Activated CD8-positive, alpha-beta memory T cell treated with anti-CD3 and anti-CD28 coated beads, Interleukin-2, amount 50 U/mL, for 24 hours (primary cell): ENCODE results near the gene MCM6.
"Not testable (repeated sequence)": the region's sequence is repeated elsewhere in the genome, so short reads cannot be mapped to it uniquely, and the experiment has no call there.

ENCODE experiments used
- DNase-seq: peaks from one replicate; pipeline ENCODE4 v3.0.0-alpha.2; 2020; ENCODE audit errors: extremely low read depth

The MCM6 gene

GRCh38 chr2:135876066-135876711, at the start of gene MCM6:
Gene MCM6 (minus strand): TSS chr2:135876443. CDS start chr2:135876365, 78 bp downstream.
- peak; percentile 97 for DNase-seq

GRCh38 chr2:135925571-135925970, 49.3 kb upstream of the MCM6 start:
- no peak for DNase-seq

- no peak for DNase-seq
Measured at GRCh38 chr2:135916207-135916606, 40.0 kb upstream of the MCM6 start.

GRCh38 chr2:135914485-135914884, 38.2 kb upstream of the MCM6 start:
- DNase-seq: no peak

GRCh38 chr2:135913727-135914365, 37.6 kb upstream of the MCM6 start:
- peak; percentile 10 for DNase-seq

GRCh38 chr2:135909976-135910375, 33.7 kb upstream of the MCM6 start:
- DNase-seq: no peak

DNA sequence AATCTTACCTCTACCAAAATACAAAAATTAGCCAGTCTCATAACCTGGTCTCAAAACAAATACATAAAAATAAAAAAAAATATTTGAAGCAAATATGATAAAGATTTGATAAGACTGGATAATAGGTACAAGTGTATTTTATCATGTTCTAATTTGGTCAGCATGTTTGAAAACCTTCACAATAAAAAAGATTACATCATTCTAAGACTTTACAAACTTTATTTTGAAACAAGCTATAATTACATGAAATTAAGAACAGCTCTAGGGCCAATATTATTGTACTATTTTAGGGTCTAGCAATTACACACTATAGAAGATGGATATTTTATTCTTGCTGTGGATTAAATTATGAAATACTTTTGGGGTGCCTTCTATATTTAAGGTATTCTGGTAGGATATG, 29.4 kb upstream of the MCM6 start:
- DNase-seq: no peak

GRCh38 chr2:135904341-135904989, 28.2 kb upstream of the MCM6 start:
- no peak for DNase-seq

- no peak for DNase-seq
Measured at GRCh38 chr2:135903650-135904049, 27.4 kb upstream of the MCM6 start.

- DNase-seq: no peak
Measured at GRCh38 chr2:135899567-135899966, 23.3 kb upstream of the MCM6 start.

GRCh38 chr2:135898234-135898786, 22.1 kb upstream of the MCM6 start:
- DNase-seq: no peak

DNA sequence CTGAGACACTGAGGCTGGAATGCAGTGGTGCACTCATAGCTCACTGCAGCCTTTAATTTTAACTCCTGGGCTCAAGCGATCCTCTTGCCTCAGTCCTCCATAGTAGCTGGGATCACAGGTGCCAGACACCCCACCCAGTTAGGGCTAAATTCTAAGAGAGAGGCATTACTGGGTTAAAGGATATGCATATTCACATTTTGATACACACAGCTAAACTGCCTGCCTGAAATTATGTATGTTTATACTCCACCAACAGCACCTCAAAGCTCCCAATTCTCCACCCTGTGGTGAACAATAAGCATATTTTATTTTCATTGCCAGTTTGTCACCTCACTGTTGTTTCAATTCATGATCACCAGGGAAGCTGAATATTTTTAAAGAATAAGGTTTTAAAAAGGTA, 18.7 kb upstream of the MCM6 start:
- DNase-seq: no peak

GRCh38 chr2:135893374-135893794, 17.1 kb upstream of the MCM6 start:
- DNase-seq: no peak

- no peak for DNase-seq
Measured at GRCh38 chr2:135890835-135891234, 14.6 kb upstream of the MCM6 start.

- DNase-seq: no peak
Measured at GRCh38 chr2:135890149-135890548, 13.9 kb upstream of the MCM6 start.

GRCh38 chr2:135888587-135888986, 12.3 kb upstream of the MCM6 start:
- not testable (repeated sequence) for DNase-seq

GRCh38 chr2:135885709-135886108, 9.5 kb upstream of the MCM6 start:
- no peak for DNase-seq

GRCh38 chr2:135882415-135882814, 6.2 kb upstream of the MCM6 start:
- DNase-seq: no peak

DNA sequence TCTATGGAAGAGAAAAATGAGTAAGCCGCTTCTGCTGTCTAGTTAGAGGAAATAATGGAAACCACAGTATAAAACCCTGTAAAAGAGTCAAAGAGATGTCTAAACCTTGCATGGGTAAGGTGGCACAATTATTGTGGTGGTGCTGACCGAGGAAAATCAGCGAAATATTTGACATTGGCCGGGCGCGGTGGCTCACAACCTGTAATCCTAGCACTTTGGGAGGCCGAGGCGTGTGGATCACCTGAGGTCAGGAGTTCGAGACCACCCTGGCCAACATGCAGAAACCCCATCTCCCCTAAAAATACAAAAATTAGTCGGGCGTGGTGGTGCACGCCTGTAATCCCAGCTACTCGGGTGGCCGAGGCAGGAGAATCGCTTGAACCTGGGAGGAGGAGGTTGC, 527 bp upstream of the MCM6 start:
- DNase-seq: not testable (repeated sequence)

DNA sequence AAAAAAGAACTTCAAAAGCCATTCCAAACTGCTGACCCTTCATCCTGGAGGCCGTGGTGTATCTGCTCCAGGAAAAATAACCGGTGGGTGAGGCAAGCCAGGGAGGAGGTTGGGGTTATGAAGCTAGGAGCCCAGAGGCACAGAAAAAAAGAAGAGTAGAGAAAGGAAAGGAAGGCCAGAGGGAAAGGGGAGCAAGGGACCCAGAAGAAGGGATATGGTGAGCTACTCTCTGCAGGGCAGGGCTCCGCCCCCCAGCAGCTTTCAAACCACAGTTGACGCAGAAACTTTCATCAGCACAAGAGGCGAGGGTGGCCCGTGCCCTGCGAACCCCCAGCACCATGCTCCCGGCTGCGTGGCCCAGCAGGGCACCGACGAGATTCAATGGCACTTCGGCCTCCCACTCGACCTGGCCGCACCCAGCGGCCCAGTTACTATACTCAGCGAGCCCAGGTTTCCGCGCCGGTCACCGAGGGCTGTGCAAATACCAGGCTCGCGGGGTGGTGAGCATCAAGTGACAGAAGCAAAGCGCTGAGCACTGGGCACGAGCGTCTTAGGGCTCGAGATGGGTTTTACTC, 665 bp downstream of the MCM6 start:
- DNase-seq: peak; percentile 49

- DNase-seq: no peak
Measured at GRCh38 chr2:135874777-135875365, 1.4 kb downstream of the MCM6 start.

DNA sequence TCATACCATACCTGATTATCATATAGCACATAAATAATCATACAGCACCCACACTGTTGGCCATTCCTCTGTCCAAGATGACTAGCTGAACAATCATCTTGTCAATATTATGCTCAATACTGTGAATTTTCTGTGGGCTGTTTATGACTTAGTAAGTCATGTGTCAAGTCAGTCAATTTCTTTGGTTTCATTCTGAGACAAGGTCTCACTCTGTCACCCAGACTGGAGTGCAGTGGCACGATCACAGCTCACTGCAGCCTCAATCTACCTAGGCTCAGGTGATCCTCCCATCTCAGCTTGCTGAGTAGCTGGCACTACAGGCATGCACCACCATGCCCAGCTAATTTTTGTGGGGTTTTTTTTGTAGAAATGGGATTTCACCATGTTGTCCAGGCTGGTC, 5.7 kb downstream of the MCM6 start:
- no peak for DNase-seq
